Midbrain (tissue), 1 donor: ENCODE data around the gene IL16.

Experiments
- DNase-seq: peaks from one replicate; lab custom pipeline; 2025; lab: John Stamatoyannopoulos, UW

IL16 gene

DNA sequence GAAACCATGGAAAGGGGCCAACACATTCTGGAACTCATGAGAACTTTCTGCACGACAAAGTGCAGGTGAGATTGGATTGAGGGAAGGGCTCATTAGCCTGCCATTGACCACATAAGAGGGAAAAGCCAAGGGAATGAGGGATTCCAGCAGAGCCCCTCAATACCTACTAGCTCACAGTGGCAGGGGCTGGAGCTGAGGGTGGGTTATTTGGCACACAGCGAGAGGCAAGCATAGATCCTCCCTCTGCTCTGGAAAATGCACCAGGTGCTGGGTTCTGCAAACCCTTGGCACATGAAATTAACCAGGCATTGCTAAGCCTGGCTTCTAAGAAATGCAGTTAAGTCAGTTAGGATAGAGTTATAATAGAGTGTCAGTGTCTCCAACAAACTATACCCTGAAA, 60.8 kb downstream of the IL16 start:
- no peak for DNase-seq

- no peak for DNase-seq
Observed at GRCh38 chr15:81258455-81258854, 61.8 kb downstream of the IL16 start.

GRCh38 chr15:81259760-81260298, 63.1 kb downstream of the IL16 start:
- no peak for DNase-seq

- DNase-seq = no peak
Observed at GRCh38 chr15:81261172-81261811, 64.6 kb downstream of the IL16 start.

- DNase-seq = no peak
Observed at GRCh38 chr15:81263477-81263876, 66.8 kb downstream of the IL16 start.

DNA sequence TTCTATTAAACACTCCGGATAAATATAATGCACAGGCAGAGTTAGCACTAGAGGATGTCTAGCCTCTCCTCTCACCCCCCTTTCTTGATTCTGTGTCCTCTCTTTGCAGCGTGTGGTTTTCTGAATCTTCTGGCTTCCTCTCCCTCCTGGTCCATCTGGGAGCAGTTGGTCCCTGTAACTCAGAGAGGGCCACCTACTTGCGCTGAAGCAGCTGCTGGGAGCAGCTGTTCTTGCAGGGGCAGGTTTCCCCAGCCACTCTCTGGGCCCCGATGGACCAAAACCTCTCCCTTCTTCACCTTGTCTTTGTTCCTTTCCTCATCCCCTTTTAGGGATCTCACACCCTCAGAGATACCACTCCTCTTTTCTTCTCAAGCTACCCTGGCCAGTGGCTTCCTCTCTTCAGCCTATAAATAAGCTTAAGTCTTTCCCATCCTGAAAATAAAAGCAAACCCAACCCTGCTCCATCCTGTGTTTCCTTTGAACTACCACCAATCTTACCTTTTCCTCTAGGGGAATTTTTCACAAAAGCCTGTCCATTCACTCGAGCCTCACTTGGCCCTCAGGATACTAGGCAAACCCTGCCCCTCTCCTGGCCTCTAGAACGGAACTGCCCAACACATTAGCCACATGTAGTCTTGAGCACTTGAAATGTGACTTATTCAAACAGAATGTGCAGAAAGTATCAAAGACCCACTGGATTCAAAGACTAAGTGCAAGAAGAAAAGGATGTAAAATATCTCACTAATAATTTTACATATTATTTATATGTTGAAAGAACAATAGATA, 67.6 kb downstream of the IL16 start:
- DNase-seq = no peak

- DNase-seq = no peak
Observed at GRCh38 chr15:81265256-81265943, 68.7 kb downstream of the IL16 start.

- DNase-seq = peak; percentile 82
Observed at GRCh38 chr15:81265944-81266775, 69.5 kb downstream of the IL16 start.

DNA sequence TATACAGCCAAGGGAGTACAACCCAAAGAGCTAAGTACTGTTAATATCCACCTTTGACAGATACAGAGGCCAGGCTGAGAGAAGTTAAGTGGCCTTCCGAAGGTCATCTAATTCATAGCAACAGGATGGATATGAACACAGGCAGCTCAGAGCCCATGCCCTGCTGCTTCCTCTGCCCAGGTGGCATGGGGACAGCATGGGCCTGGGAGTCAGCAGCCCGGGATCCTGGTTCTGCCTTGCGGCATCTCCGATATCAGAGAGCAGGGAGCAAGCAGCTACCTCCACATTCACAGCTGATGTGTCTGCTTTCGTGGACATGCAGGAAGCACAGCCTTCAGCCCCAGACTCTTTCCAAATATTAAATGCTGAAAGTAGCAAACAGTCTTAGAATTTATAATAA, 71.7 kb downstream of the IL16 start:
- DNase-seq = no peak

DNA sequence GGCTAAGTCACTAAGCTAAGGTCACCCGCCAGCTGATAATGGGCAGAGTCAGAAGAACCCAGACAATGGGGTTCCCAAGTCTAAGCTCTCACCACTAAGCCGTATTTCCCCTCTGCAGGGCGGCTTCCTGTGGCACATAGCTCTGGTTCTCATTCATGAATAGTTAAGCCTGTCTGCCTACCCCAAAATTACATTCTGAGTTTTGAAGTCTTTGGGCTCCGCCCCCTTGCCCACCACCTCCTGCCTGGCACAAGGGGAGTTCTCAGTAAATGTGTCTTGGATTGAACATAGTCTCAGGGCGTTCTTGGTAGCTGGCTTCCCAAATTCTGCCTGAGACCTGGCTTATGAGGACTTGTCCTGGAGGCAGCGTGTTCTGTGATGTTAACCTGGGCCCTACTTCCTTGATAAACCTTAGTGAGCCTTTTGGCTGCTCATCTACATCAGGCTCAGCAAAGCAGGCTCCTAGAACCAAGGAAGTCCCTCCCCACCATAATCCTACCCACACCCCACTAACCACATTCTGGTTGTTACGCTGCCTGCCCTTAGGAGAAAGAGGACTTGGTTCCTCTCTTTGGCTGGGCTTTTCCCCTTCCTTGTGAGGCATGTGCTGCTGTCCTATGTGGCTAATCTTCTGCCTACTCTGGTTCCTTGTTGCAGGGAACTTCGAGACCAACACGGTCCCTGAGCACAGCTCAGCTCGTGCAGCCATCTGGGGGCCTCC, 72.4 kb downstream of the IL16 start:
- no peak for DNase-seq

DNA sequence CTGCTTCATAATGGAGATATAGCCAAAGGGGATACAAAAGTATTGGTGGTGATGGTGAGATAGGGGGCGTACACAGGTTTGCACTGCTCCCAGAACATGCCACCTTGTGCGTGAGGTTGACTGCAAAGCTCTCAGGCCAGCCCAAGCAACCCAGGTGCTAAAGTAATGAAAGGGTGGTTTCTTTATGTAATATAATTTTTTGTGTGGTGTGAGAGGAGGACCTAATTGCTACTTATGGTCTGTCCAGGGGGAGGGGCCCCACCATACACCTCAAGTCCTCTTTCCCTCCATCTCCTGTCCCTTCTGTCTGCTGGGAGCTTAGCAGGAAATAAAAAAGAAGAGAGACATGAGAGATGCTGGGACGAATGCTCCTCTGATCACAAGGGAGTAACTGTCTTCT, 73.5 kb downstream of the IL16 start:
- DNase-seq = no peak

- no peak for DNase-seq
Observed at GRCh38 chr15:81270781-81271491, 74.3 kb downstream of the IL16 start.

- DNase-seq = no peak
Observed at GRCh38 chr15:81271761-81272644, 75.3 kb downstream of the IL16 start.

GRCh38 chr15:81273200-81273599, 76.5 kb downstream of the IL16 start:
- no peak for DNase-seq

- no peak for DNase-seq
Observed at GRCh38 chr15:81273855-81274254, 77.2 kb downstream of the IL16 start.

DNA sequence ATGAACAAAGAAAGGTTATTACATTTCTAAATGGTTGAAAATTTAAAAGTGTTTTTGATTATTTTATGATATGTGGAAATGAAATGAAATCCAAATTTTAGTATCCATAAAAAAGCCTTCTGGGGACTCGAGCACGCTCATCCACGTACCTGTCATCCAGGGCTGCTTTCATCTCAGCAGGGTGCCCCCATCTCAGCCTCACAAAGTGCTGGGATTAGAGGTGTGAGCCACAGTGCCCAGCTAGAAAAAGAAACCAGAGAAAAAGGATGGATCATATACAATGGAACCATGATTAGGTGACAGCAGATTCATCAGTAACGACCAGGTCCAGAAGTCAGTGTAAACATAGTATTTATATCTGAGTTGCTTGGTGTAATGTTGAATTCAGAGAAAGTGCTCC, 77.6 kb downstream of the IL16 start:
- no peak for DNase-seq

- DNase-seq = peak; percentile 74
Observed at GRCh38 chr15:81274931-81275707, 78.4 kb downstream of the IL16 start.

- DNase-seq = no peak
Observed at GRCh38 chr15:81275711-81276392, 79.2 kb downstream of the IL16 start.
